Measurements from ENCODE around the gene OR1F1.
"Not testable (repeated sequence)": the region's sequence is repeated elsewhere in the genome, so short reads cannot be mapped to it uniquely, and the experiment has no call there.

Gene OR1F1

DNA sequence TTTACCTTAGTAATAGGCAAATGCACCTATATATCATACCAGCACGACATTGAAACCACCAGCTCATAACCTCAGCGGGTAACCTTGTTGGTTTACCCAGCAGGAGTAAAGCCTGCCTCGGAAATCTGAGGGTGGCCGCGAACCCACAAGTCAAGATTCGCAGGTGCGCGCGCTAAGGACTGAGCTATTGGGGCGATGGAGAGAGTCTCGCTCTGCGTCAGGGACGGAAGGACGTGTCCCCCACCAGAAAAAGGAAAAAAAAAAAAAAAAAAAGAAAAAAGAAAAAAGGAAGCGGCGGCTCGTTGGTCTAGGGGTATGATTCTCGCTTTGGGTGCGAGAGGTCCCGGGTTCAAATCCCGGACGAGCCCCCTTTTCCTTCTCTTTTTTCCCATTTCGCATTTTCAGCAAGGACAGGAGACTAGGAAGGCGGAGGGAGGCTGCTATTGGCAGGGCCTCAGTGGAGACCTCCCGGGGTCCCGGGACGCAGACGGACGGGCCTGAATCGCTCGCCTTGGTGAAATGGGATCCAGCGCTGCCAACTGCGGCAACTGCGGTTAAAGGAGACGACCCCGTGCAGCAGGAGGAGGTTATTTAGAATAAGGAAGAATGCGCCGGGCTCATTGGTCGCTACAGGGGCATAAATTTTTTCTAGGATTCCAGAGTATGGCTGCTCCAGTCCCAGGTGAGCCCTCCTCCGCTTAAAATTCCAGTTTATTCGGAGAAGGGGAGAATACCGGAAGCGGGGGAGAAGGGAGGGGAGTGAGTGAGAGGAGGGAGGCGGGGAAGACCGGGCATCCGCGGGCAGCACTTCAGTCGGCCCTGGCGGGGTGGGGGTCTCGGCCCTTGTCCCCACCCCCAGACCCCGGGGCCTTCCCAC lies at the start of gene OR1F1:
TSS of gene OR1F1 (plus strand) at position 407 of the 877 bp plus-strand sequence.
- DNase-seq = peak; percentile 62

DNA sequence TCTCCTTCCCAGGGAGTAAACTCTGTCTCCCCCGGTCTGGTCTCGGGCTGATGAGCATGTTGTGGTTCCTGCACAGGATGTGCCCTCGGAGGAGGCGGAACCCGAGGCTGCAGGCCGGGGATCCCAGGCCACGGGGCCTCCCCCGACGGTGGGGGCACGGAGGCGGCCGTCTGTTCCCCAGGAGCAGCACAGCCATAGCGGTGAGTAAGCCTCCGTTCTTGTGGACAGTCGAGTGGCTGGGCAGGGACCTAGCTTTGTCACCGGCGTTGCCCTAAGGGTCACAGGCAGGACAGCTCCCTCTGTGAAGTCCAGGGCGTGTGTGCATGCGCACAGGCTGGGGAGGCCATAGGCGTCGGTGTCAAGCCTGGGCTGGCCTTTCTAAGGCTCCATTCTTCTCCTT lies 49.7 kb upstream of the OR1F1 start:
- DNase-seq = no peak

DNA sequence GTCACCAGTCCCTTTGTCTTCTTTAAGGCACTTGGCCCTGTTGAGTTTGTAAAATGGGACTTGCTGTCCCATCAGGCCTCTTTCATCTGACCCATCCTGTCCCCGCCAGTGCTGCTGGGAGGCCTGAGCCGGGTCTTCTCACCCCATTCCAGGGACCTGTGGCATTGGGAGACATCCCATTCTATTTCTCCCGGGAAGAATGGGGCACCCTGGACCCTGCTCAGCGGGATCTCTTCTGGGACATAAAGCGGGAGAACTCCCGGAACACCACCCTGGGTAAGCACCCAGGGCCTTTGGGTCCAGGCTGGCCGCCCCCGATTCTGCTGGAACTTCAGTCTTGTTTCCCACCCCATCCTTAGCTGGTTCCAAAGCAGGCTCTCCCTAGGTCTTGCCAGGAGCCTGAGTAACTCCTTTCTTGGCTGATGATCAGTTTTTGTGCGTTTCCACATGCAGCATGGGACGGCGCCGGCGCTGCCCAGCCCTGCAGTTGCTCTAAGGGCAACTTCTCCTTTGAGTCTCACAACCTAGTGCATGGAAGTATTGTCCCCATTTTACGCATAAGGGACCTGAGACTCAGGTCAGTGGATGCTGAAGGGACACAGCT lies 49.1 kb upstream of the OR1F1 start:
- DNase-seq = no peak

DNA sequence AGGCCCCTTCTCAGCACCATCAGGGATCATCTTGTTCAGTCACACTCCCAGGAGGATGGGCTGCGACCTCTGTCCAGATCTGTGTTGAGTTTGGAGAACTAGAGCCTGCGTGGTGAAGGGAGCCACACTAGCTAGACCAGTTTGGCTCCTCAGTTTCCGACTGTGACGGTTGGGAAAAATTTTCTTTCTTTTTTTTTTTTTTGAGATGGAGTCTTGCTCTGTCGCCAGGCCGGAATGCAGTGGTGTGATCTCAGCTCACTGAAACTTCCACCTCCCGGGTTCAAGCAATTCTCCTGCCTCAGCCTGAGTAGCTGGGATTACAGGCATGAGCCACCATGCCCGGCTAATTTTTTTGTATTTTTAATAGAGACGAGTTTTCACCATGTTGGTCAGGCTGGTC lies 48.4 kb upstream of the OR1F1 start:
- DNase-seq = not testable (repeated sequence)

DNA sequence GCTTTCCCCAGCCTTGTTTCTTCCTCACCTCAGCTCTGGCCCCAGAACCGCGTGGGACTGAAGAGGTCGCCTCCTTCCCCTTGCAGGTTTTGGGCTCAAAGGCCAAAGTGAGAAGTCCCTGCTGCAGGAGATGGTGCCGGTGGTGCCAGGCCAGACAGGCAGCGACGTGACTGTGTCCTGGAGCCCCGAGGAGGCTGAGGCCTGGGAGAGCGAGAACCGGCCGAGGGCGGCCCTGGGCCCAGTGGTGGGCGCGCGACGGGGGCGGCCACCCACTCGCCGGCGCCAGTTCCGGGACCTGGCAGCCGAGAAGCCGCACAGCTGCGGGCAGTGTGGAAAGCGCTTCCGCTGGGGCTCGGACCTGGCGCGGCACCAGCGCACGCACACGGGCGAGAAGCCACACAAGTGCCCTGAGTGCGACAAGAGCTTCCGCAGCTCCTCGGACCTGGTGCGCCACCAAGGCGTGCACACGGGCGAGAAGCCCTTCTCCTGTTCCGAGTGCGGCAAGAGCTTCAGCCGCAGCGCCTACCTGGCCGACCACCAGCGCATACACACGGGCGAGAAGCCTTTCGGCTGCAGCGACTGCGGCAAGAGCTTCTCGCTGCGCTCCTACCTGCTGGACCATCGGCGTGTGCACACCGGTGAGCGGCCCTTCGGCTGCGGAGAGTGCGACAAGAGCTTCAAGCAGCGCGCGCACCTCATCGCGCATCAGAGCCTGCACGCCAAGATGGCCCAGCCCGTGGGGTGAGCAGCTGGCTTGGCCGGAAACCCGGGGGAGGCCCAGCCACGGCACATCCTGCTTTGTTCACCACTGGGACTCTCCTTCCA lies 47.2 kb upstream of the OR1F1 start:
- no peak for DNase-seq

- DNase-seq = no peak
Observed at GRCh38 chr16:3141781-3142311, 46.2 kb upstream of the OR1F1 start.

DNA sequence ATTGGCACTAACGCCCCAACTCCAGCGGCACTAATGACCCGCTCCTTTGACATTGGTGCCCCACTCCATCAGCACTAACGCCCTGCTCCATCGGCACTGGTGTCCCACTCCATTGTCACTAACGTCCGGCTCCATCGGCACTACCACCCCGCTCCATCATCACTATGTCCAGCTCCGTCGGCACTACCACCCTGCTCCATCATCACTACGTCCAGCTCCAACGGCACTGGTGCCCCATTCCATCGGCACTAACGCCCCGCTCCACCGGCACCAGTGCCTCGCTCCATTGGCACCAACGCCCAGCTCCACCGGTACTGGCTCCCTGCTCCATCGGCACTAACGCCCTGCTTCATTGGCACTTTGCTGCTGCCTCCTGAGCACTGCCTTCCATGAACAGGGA lies 45.7 kb upstream of the OR1F1 start:
- no peak for DNase-seq

- DNase-seq = no peak
Observed at GRCh38 chr16:3142770-3143169, 45.2 kb upstream of the OR1F1 start.

- no peak for DNase-seq
Observed at GRCh38 chr16:3143189-3143588, 44.8 kb upstream of the OR1F1 start.

DNA sequence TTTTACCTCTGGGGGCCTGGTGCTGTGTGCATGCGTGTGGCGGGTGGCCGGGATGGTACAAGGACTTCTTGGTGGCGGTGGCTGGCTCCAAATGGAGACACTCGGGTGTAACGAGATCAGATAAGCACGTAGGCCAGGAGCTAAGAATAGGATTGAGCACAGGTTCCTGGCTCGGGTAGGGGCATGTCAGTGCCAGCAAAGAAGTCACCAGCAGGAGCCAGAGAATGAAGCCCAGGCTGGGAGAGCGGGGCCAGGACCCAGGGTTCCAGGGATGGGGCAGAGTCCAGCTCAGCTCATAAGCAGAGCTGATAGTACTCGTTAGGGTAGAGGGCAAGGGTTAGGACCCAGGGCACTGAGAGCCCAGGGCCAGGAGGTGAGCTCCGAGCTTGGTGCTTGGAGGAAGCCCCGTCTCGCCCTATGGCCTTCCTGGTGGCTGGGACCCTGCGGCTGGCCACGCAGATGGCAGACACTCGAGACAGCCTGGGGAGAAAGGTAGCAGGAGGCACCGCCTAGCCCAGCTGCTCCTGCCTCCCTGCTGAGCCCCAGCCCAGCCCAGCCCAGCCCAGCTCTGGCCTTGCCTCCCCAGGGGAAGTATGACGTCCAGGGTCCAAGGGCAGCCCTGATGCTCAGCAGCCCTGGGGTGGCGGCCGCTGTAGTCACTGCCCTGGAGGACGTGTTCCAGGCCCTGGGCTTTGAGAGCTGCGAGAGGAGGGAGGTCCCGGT lies 44.2 kb upstream of the OR1F1 start:
- DNase-seq = no peak

DNA sequence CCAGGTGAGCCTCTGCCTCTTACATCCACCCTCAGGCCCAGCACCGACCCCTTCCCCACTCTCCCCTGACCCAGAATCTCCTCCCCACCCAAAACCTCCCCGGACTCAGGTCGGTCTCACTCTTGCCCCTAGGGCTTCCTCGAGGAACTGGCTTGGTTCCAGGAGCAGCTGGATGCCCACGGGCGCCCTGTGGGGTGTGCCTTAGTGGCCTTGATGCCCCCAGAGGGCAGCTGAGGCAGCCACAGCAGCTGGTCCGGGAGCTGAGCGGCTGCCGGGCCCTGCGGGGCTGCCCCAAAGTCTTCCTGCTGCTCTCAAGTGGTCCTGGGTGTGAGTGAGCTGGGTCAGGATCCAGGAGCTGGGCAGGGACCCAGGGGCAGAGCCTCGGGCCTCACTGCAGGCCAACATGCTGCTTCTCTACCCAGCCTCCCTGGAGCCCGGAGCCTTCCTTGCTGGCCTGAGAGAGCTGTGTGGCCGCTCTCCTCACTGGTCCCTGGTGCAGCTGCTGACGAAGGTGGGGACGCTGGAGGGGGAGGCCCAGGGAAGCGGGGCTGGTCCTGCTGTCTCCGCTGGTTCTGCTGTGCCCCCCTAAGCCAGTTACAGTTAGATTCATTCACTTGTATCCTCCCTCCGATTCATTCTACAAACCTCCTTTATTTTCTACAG lies 43.6 kb upstream of the OR1F1 start:
- DNase-seq = no peak

GRCh38 chr16:3145151-3145550 lies 42.9 kb upstream of the OR1F1 start:
- DNase-seq = no peak

GRCh38 chr16:3145660-3146059 lies 42.3 kb upstream of the OR1F1 start:
- no peak for DNase-seq

GRCh38 chr16:3147046-3147756 lies 40.8 kb upstream of the OR1F1 start:
- DNase-seq = no peak

GRCh38 chr16:3147757-3148104 lies 40.3 kb upstream of the OR1F1 start:
- no peak for DNase-seq

- no peak for DNase-seq
Observed at GRCh38 chr16:3148256-3149192, 39.5 kb upstream of the OR1F1 start.

DNA sequence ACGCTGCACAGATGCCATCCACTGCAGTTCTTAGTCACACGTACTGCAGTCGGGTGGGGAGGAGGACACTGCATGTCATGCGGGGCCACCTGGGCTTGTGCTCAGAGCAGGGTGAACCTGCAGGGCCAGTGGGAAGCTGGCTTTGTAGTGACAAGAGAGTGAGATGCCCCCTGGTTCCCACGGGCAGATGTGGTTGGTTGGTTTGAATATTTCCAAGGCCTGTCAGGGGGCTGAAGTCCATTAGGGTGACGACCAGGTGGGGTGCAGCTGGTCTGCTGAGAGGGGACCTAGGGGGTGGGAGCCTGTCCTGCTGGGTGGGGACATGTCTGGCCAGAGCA lies 38.8 kb upstream of the OR1F1 start:
- DNase-seq = no peak

DNA sequence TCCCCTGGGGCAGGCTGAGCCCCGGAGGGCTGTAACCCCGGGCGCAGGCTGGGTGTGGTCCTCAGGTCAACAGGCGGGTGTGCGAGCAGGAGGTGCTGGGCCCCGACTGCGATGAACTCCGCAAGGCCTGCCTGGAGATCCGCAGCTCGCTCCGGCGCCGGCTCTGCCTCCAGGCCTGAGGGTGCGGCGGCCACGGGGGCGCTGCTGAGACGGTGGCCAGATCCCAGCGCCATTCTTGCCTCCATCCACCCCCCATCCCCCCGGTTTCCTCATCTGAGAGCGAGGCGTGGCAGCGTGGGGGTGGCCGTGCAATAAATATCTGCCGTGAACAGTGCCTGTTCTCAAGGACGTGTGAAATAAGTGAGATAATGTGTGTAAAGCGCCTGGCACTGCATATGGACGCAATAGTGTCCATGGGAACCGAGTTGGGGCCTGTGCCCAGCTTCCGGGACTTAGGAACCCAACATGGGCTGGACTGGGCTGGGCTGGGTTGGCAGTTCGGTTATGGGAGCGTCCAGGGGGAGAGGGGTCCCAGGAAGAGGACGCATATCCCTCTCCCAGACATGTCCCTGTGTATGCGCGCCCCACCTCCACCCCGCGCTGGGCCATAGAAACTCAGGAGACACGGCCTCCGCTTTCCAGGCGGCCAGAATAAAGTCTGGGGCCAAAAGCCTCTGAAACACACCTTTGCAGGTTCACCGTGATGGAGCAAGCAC lies 38.2 kb upstream of the OR1F1 start:
- no peak for DNase-seq

- DNase-seq = peak; percentile 94
Observed at GRCh38 chr16:3150346-3151218, 37.4 kb upstream of the OR1F1 start.

Measured in DMS 273 treated with DMSO at 0.1 percent for 48 hours (cell line).